ENCODE measurements around the gene STIM2.

The STIM2 gene

GRCh38 chr4:26900765-26901164 lies 40.1 kb downstream of the STIM2 start:
- no peak for DNase-seq (ENCODE audit: low spot score)

GRCh38 chr4:26905172-26905571 lies 44.5 kb downstream of the STIM2 start:
- no peak for DNase-seq (ENCODE audit: low spot score)

GRCh38 chr4:26907731-26908599 lies 47.3 kb downstream of the STIM2 start:
- no peak for DNase-seq (ENCODE audit: low spot score)

- peak; percentile 24 for DNase-seq (ENCODE audit: low spot score)
Observed at GRCh38 chr4:26909369-26909768, 48.7 kb downstream of the STIM2 start.

- no peak for DNase-seq (ENCODE audit: low spot score)
Observed at GRCh38 chr4:26911254-26911653, 50.6 kb downstream of the STIM2 start.

GRCh38 chr4:26912069-26912468 lies 51.4 kb downstream of the STIM2 start:
- DNase-seq (ENCODE audit: low spot score), result no peak

- no peak for DNase-seq (ENCODE audit: low spot score)
Observed at GRCh38 chr4:26912810-26913209, 52.2 kb downstream of the STIM2 start.

GRCh38 chr4:26916195-26916594 lies 55.6 kb downstream of the STIM2 start:
- DNase-seq (ENCODE audit: low spot score), result no peak

- no peak for DNase-seq (ENCODE audit: low spot score)
Observed at GRCh38 chr4:26930964-26931363, 70.3 kb downstream of the STIM2 start.

GRCh38 chr4:26931451-26931850 lies 70.8 kb downstream of the STIM2 start:
- DNase-seq (ENCODE audit: low spot score), result no peak

- no peak for DNase-seq (ENCODE audit: low spot score)
Observed at GRCh38 chr4:26931966-26932365, 71.3 kb downstream of the STIM2 start.

- DNase-seq (ENCODE audit: low spot score), result no peak
Observed at GRCh38 chr4:26935397-26935796, 74.8 kb downstream of the STIM2 start.

- DNase-seq (ENCODE audit: low spot score), result no peak
Observed at GRCh38 chr4:26936284-26937065, 75.8 kb downstream of the STIM2 start.

GRCh38 chr4:26937139-26937538 lies 76.5 kb downstream of the STIM2 start:
- no peak for DNase-seq (ENCODE audit: low spot score)

- DNase-seq (ENCODE audit: low spot score), result no peak
Observed at GRCh38 chr4:26937567-26937966, 76.9 kb downstream of the STIM2 start.

- no peak for DNase-seq (ENCODE audit: low spot score)
Observed at GRCh38 chr4:26938516-26938915, 77.9 kb downstream of the STIM2 start.

- no peak for DNase-seq (ENCODE audit: low spot score)
Observed at GRCh38 chr4:26941951-26942350, 81.3 kb downstream of the STIM2 start.

GRCh38 chr4:26942871-26943270 lies 82.2 kb downstream of the STIM2 start:
- DNase-seq (ENCODE audit: low spot score), result no peak

- no peak for DNase-seq (ENCODE audit: low spot score)
Observed at GRCh38 chr4:26943391-26943790, 82.8 kb downstream of the STIM2 start.

- no peak for DNase-seq (ENCODE audit: low spot score)
Observed at GRCh38 chr4:26945794-26946193, 85.2 kb downstream of the STIM2 start.

GRCh38 chr4:26947318-26947717 lies 86.7 kb downstream of the STIM2 start:
- DNase-seq (ENCODE audit: low spot score), result no peak

GRCh38 chr4:26950446-26950845 lies 89.8 kb downstream of the STIM2 start:
- DNase-seq (ENCODE audit: low spot score), result no peak

GRCh38 chr4:26952891-26953290 lies 92.2 kb downstream of the STIM2 start:
- no peak for DNase-seq (ENCODE audit: low spot score)

Measured in globus pallidus (tissue), 1 donor.